H9 (cell line): ENCODE results near the gene PRR23E. TPM values are rescaled to one million over a fixed set of nuclear protein-coding genes. Genes with fewer than 3 reads are reported as not detected.

ENCODE experiments used
- DNase-seq: peaks from one replicate; pipeline ENCODE4 v3.0.0-alpha.2; 2017
- H2AFZ ChIP-seq: one replicate; pipeline ENCODE4 v1.6.1; 2013; ENCODE audit warnings: mild to moderate bottlenecking, low read length, control low read depth, moderate library complexity
- H2AK5ac ChIP-seq: 2 replicates; pipeline ENCODE4 v1.6.1; 2013; ENCODE audit warnings: low read length, control low read depth, mixed read lengths; ENCODE audit not compliant: insufficient read length
- H2BK120ac ChIP-seq: one replicate; pipeline ENCODE4 v1.6.1; 2013; ENCODE audit warnings: low read depth, mild to moderate bottlenecking, low read length, control low read depth, inconsistent platforms; ENCODE audit not compliant: poor library complexity, severe bottlenecking
- H2BK12ac ChIP-seq: 2 replicates; pipeline ENCODE4 v1.6.1; 2013; ENCODE audit warnings: low read length, control low read depth, mixed read lengths, low read depth; ENCODE audit not compliant: insufficient read length
- H2BK15ac ChIP-seq: 2 replicates; pipeline ENCODE4 v1.6.1; 2013; ENCODE audit warnings: low read depth, low read length, control low read depth
- H2BK20ac ChIP-seq: one replicate; pipeline ENCODE4 v1.6.1; 2013; ENCODE audit warnings: low read depth, mild to moderate bottlenecking, low read length, control low read depth, inconsistent platforms; ENCODE audit not compliant: poor library complexity, severe bottlenecking
- H2BK5ac ChIP-seq: 2 replicates; pipeline ENCODE4 v1.6.1; 2013; ENCODE audit warnings: low read length, control low read depth, mixed read lengths; ENCODE audit not compliant: insufficient read length
- H3K14ac ChIP-seq: 2 replicates; pipeline ENCODE4 v1.6.1; 2013; ENCODE audit warnings: low read length, control low read depth; ENCODE audit not compliant: insufficient read depth
- H3K18ac ChIP-seq: 2 replicates; pipeline ENCODE4 v1.6.1; 2013; ENCODE audit warnings: low read depth, mild to moderate bottlenecking, mixed read lengths, low read length, control low read depth; ENCODE audit not compliant: insufficient read length
- H3K23ac ChIP-seq: 2 replicates; pipeline ENCODE4 v1.6.1; 2013; ENCODE audit warnings: low read length, control low read depth, mixed read lengths, low read depth; ENCODE audit not compliant: insufficient read length
- H3K23me2 ChIP-seq: 2 replicates; pipeline ENCODE4 v1.6.1; 2013; ENCODE audit warnings: low read depth, mild to moderate bottlenecking, mixed read lengths, low read length, control low read depth; ENCODE audit not compliant: insufficient read length, poor library complexity, severe bottlenecking
- H3K27ac ChIP-seq: 2 replicates; pipeline ENCODE4 v1.5.1; 2013; ENCODE audit warnings: low read length, control low read depth, mixed read lengths, low read depth; ENCODE audit not compliant: insufficient read length
- H3K27me3 ChIP-seq: 2 replicates; pipeline ENCODE4 v1.6.1; 2013; ENCODE audit warnings: low read length, control low read depth, inconsistent platforms; ENCODE audit not compliant: insufficient read depth
- H3K4ac ChIP-seq: 2 replicates; pipeline ENCODE4 v1.6.1; 2013; ENCODE audit warnings: low read depth, mild to moderate bottlenecking, control low read depth, inconsistent platforms, low read length, moderate library complexity
- H3K4me1 ChIP-seq: 2 replicates; pipeline ENCODE4 v1.6.1; 2013; ENCODE audit warnings: low read length, control low read depth, inconsistent platforms; ENCODE audit not compliant: insufficient read depth
- H3K4me2 ChIP-seq: 2 replicates; pipeline ENCODE4 v1.6.1; 2013; ENCODE audit warnings: low read length, control low read depth, mixed read lengths; ENCODE audit not compliant: insufficient read length, insufficient read depth
- H3K56ac ChIP-seq: 2 replicates; pipeline ENCODE4 v1.6.1; 2013; ENCODE audit warnings: low read depth, mild to moderate bottlenecking, mixed read lengths, low read length, control low read depth; ENCODE audit not compliant: insufficient read length
- H3K79me1 ChIP-seq: 2 replicates; pipeline ENCODE4 v1.6.1; 2013; ENCODE audit warnings: low read depth, mild to moderate bottlenecking, moderate library complexity, low read length, control low read depth, inconsistent platforms; ENCODE audit not compliant: insufficient read depth, poor library complexity, severe bottlenecking
- H3K79me2 ChIP-seq: 2 replicates; pipeline ENCODE4 v1.6.1; 2013; ENCODE audit warnings: low read length, control low read depth, inconsistent platforms; ENCODE audit not compliant: insufficient read depth
- H3K9ac ChIP-seq: 2 replicates; pipeline ENCODE4 v1.6.1; 2013; ENCODE audit warnings: low read length, control low read depth, mixed read lengths; ENCODE audit not compliant: insufficient read length; ENCODE audit errors: extremely low read depth
- H3K9me3 ChIP-seq: one replicate; pipeline ENCODE4 v1.6.1; 2013; ENCODE audit warnings: low read depth, low read length, inconsistent platforms; ENCODE audit not compliant: control insufficient read depth
- H3T11ph ChIP-seq: one replicate; pipeline ENCODE4 v1.6.1; 2013; ENCODE audit warnings: mild to moderate bottlenecking, low read length, control low read depth, inconsistent platforms
- H4K20me1 ChIP-seq: one replicate; pipeline ENCODE4 v1.6.1; 2013; ENCODE audit not compliant: control insufficient read depth, insufficient read length, insufficient read depth
- H4K5ac ChIP-seq: 2 replicates; pipeline ENCODE4 v1.6.1; 2013; ENCODE audit warnings: low read depth, mild to moderate bottlenecking, mixed read lengths, low read length, control low read depth; ENCODE audit not compliant: insufficient read length
- H4K8ac ChIP-seq: replicated peaks from 2 replicates; pipeline ENCODE4 v1.6.1; 2013; ENCODE audit warnings: low read length, control low read depth, mixed read lengths, low read depth; ENCODE audit not compliant: insufficient read length
- H4K91ac ChIP-seq: 2 replicates; pipeline ENCODE4 v1.6.1; 2013; ENCODE audit warnings: low read depth, mild to moderate bottlenecking, moderate library complexity, mixed read lengths, low read length, control low read depth; ENCODE audit not compliant: insufficient read length
- H3K27ac Mint-ChIP-seq, 3 experiments: 2 replicates in 2 of 3; 3 replicates in 1 of 3; pipeline ENCODE4 v1.8.0; 2020 to 2021; ENCODE audit warnings: mixed read lengths in 3 of 3, mild to moderate bottlenecking in 1 of 3, moderate library complexity in 1 of 3
- H3K27me3 Mint-ChIP-seq: 2 replicates; pipeline ENCODE4 v1.8.0; 2021; ENCODE audit warnings: low read depth, mild to moderate bottlenecking, moderate library complexity, mixed read lengths
- H3K36me3 Mint-ChIP-seq, 3 experiments: 2 replicates in 2 of 3; 3 replicates in 1 of 3; pipeline ENCODE4 v1.8.0; 2020 to 2021; ENCODE audit warnings: low read depth in 3 of 3, mixed read lengths in 3 of 3; ENCODE audit not compliant: insufficient read depth in 1 of 3
- H3K4me1 Mint-ChIP-seq, 2 experiments: 2 replicates each; pipeline ENCODE4 v1.8.0; 2020; ENCODE audit warnings: mixed read lengths in 2 of 2
- H3K4me3 Mint-ChIP-seq, 2 experiments: 2 replicates in 1 of 2; 3 replicates in 1 of 2; pipeline ENCODE4 v1.8.0; 2020 to 2021; ENCODE audit warnings: mild to moderate bottlenecking in 2 of 2, mixed read lengths in 2 of 2, moderate library complexity in 1 of 2
- H3K9me3 Mint-ChIP-seq, 2 experiments: 2 replicates in 1 of 2; 3 replicates in 1 of 2; pipeline ENCODE4 v1.8.0; 2020; ENCODE audit warnings: mild to moderate bottlenecking in 2 of 2, mixed read lengths in 2 of 2, moderate library complexity in 1 of 2
- CTCF ChIP-seq: fragments of 200-600 bp; sonication (generic); conservative IDR thresholded peaks from 3 replicates; pipeline ENCODE4 v1.8.0; 2021; ENCODE audit warnings: antibody characterized with exemption, mild to moderate bottlenecking
- WGBS: extraction: QIAGEN DNeasy Blood & Tissue Kit; methylation state at CpG from one replicate; pipeline ENCODE4 v1.1.7; 2013; ENCODE audit warnings: missing lambda C conversion rate, low lambda C conversion rate, mixed read lengths; ENCODE audit not compliant: insufficient read length; ENCODE audit errors: extremely low coverage; 5-methylcytosine and 5-hydroxymethylcytosine counted together
- total RNA-seq: library from RNA; stranded (reverse); gene quantifications from 2 replicates; pipeline ENCODE4 v1.2.1, GENCODE V29; 2021

PRR23E gene
- total RNA-seq, 1 experiment from 2014 or later = not detected

- Histone ChIP-seq H3K4me2 (no peak overlapping the region), H3K18ac (no peak overlapping the region), H3K9me3 (no peaks in the 10 kb centered on the region), H3K23me2 (no peaks in the 10 kb centered on the region), H3K4ac (no peak overlapping the region), H2BK120ac (no peak overlapping the region), H3K9ac (no peak overlapping the region), H3K79me1 (no peaks in the 10 kb centered on the region), H2BK20ac (no peak overlapping the region), H4K5ac (no peak overlapping the region), H3K23ac (no peak overlapping the region), H3K56ac (no peak overlapping the region), H2BK5ac (no peak overlapping the region), H2BK15ac (no peak overlapping the region), H2AFZ (no peak overlapping the region), H4K20me1 (no peaks in the 10 kb centered on the region), H3K27me3 (no peaks in the 10 kb centered on the region), H2BK12ac (no peak overlapping the region), H3K27ac (no peak overlapping the region), H3K14ac (no peak overlapping the region), H3K4me1 (no peaks in the 10 kb centered on the region), H2AK5ac (no peak overlapping the region), H3T11ph (no peak overlapping the region), H4K8ac (no peak overlapping the region), H4K91ac (no peak overlapping the region), H3K79me2 (no peaks in the 10 kb centered on the region)
- H3K36me3 Mint-ChIP-seq = peaks cover 0 to 5% (median 2%) of the 10 kb centered on the region in 3 experiments; a peak in 4 of 7 replicates
- H3K4me3 Mint-ChIP-seq = no peak overlapping the region
- H3K9me3 Mint-ChIP-seq = peaks cover 16 to 19% of the 10 kb centered on the region in 2 experiments
- WGBS = no CpG with 5 or more reads among the region's 2 CpGs
- no peak overlapping the region for H3K27ac Mint-ChIP-seq
- H3K27me3 Mint-ChIP-seq = no peaks in the 10 kb centered on the region; the same call in 1 of the 2 replicates
- no peak for DNase-seq
- no peak for TF ChIP-seq CTCF
- no peaks in the 10 kb centered on the region for H3K4me1 Mint-ChIP-seq
Observed at GRCh38 chr3:127238602-127239001, 45.7 kb downstream of the PRR23E start.
